Activated CD4-positive, alpha-beta memory T cell treated with anti-CD3 and anti-CD28 coated beads for 36 hours (primary cell): ENCODE data around the gene SAYSD1. TPM values are rescaled to one million over a fixed set of nuclear protein-coding genes. Genes with fewer than 3 reads are reported as not detected.
"Not testable (repeated sequence)": the region's sequence is repeated elsewhere in the genome, so short reads cannot be mapped to it uniquely, and the experiment has no call there.

Source experiments
- CTCF ChIA-PET: fragments of 350-600 bp; sonication (Branson Sonifier 250); formaldehyde crosslinking; loops from one replicate; lab custom pipeline; 2021; ENCODE audit warnings: antibody characterized with exemption, inconsistent platforms; lab: Charles Lee
- POLR2A ChIA-PET: fragments of 350-600 bp; sonication (Branson Sonifier 250); formaldehyde crosslinking; loops from one replicate; lab custom pipeline; 2021; ENCODE audit warnings: antibody characterized with exemption; lab: Charles Lee
- DNase-seq: peaks from one replicate; pipeline ENCODE4 v3.0.0-alpha.2; 2020
- H3K27ac Mint-ChIP-seq: one replicate; pipeline ENCODE4 v1.8.0; 2021; ENCODE audit warnings: mixed read lengths
- H3K27me3 Mint-ChIP-seq: one replicate; pipeline ENCODE4 v1.8.0; 2021; ENCODE audit warnings: mixed read lengths
- H3K36me3 Mint-ChIP-seq: one replicate; pipeline ENCODE4 v1.8.0; 2021; ENCODE audit warnings: mixed read lengths
- H3K4me1 Mint-ChIP-seq: one replicate; pipeline ENCODE4 v1.8.0; 2021; ENCODE audit warnings: low read depth, mixed read lengths
- H3K4me3 Mint-ChIP-seq: one replicate; pipeline ENCODE4 v1.8.0; 2021; ENCODE audit warnings: mild to moderate bottlenecking, mixed read lengths
- H3K9me3 Mint-ChIP-seq: one replicate; pipeline ENCODE4 v1.8.0; 2021; ENCODE audit warnings: mixed read lengths
- intact Hi-C: fragments of 100-400 bp; cut with micrococcal nuclease; formaldehyde crosslinking; loops from one replicate; pipeline ENCODE4 v1.15.1; 2023
- total RNA-seq, 2 experiments: library from RNA; stranded (reverse); gene quantifications; one replicate each; pipeline ENCODE4 v1.2.3, GENCODE V29; 2021

SAYSD1 gene
- total RNA-seq, 2 experiments from 2014 or later = 12.3 to 12.9 TPM

DNA sequence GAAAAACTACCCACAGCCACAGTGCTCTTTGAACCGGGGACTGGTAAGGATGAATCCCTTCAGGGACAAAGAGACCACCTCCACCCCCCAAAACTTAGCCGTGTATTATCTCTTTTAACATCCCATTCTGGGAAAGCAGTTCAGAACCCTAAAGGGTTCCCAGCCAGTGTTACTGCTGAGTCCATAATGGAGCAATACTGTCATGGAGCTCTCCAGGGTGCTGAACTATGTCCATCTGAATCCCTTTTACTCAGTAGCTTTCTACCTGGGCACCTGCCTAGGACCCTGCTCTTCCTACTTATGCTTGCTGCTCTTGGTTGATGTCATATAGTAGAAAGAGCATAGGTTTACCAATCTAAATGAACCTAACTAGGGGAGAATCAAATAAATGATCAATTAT is 22.3 kb upstream of the SAYSD1 start:
- Mint-ChIP-seq H3K4me1 (no peaks in the 10 kb centered on the region), H3K4me3 (no peak overlapping the region), H3K27ac (no peak overlapping the region), H3K9me3 (peaks cover 15% of the 10 kb centered on the region), H3K36me3 (no peaks in the 10 kb centered on the region), H3K27me3 (peaks cover 18% of the 10 kb centered on the region)
- peak; percentile 39 for DNase-seq
- ChIA-PET POLR2A (no interaction called here), CTCF (interaction anchor here (1.1 to 1.7 kb wide), 3 partner anchors 104 to 172 kb away, joined by 3 to 6 read pairs (median 4); no protein-coding TSS in a partner anchor)
- intact Hi-C loops = no loop called here

DNA sequence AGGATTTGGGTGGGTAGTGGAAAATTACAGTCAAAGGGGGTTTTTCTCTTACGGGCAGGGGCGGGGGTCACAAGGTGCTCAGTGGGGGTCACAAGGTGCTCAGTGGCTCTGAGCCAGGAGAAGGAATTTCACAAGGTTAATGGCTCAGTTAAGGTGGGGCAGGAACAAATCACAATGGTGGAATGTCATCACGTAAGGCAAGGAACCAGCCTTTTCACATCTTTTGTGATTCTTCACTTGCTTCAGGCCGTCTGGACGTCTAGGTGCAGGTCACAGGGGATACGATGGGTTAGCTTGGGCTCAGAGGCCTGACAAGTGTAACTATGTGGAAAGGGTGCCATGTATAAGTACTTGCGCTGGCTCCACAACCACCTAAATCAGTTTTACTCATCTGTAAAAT is 21.2 kb upstream of the SAYSD1 start:
- Mint-ChIP-seq H3K27me3 (peaks cover 20% of the 10 kb centered on the region), H3K9me3 (peaks cover 15% of the 10 kb centered on the region)
- intact Hi-C loops, H3K4me1 Mint-ChIP-seq, H3K4me3 Mint-ChIP-seq, POLR2A ChIA-PET, H3K36me3 Mint-ChIP-seq, H3K27ac Mint-ChIP-seq, DNase-seq: not testable (repeated sequence)
- CTCF ChIA-PET = interaction anchor here (1.7 kb wide), 1 partner anchor 167 kb away, joined by 6 read pairs; no protein-coding TSS in a partner anchor

DNA sequence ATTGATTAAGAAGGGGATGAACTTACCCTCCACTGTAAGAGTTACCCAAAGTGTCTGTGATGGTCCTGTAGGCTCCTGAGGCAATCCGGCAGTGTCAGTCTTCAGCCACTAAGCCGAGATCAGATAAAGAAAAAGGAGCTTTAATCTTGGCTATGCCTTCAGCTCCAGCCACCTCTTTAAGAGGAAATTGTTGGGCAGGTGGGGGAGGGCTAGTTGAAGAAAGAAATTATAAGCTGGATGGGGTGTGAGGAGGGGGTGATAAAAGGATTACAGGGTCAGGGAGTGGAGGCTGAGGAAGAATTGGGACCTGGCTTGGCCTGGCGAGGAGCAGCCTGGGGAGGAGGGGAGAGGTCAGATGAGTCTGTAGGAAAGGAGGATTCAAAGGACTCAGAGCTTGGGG is 19.8 kb upstream of the SAYSD1 start:
- intact Hi-C loops, POLR2A ChIA-PET, CTCF ChIA-PET, H3K4me3 Mint-ChIP-seq, H3K27ac Mint-ChIP-seq, H3K4me1 Mint-ChIP-seq, H3K36me3 Mint-ChIP-seq, DNase-seq: not testable (repeated sequence)
- Mint-ChIP-seq H3K9me3 (peaks cover 15% of the 10 kb centered on the region), H3K27me3 (peaks cover 11% of the 10 kb centered on the region)

DNA sequence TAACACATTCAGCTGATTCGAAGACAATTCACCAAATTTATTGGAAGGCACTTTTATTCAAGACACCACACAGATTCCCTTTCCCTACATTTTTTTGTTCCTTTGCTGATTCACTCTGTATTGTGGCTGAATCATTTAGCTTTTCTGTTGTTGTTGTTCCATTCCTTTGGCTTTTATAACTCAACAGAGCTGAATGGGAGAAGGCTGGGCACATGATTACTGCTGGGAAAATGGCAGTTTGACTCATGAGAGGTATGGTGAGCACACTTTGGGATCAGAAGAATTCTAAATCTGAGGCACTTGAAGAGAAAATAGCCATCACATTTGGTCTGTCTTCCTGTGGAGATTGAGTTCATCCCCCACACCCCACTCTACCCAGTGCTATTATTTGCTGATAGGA is 15.7 kb upstream of the SAYSD1 start:
- no peak overlapping the region for H3K4me3 Mint-ChIP-seq
- H3K27me3 Mint-ChIP-seq = peaks cover 2% of the 10 kb centered on the region
- H3K27ac Mint-ChIP-seq = no peak overlapping the region
- no peaks in the 10 kb centered on the region for H3K36me3 Mint-ChIP-seq
- no peaks in the 10 kb centered on the region for H3K4me1 Mint-ChIP-seq
- DNase-seq = no peak
- intact Hi-C loops = no loop called here
- H3K9me3 Mint-ChIP-seq = no peaks in the 10 kb centered on the region
- POLR2A ChIA-PET = no interaction called here
- CTCF ChIA-PET = no interaction called here

DNA sequence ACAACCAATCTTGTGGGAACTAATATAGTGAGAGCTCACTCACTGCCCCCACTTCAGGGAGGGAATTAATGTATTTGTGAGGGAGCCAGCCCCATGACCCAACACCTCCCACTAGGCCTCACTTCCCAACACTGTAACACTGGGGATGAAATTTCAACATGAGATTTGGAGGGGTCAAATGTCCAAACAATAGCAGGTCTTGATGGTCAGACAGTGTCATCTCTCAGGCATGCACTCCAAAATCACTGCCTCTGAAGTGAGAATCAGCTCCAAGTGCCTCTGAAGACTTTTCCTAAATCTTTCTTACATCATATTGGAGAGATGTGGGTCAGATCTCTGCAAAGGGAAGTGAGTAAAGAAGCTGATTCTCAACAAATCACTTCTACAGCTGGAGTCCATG is 13.8 kb upstream of the SAYSD1 start:
- intact Hi-C loops = no loop called here
- Mint-ChIP-seq H3K27ac (no peak overlapping the region), H3K27me3 (peaks cover 4% of the 10 kb centered on the region), H3K4me1 (no peaks in the 10 kb centered on the region), H3K4me3 (no peak overlapping the region), H3K36me3 (no peaks in the 10 kb centered on the region), H3K9me3 (no peaks in the 10 kb centered on the region)
- no peak for DNase-seq
- CTCF ChIA-PET = no interaction called here
- POLR2A ChIA-PET = no interaction called here

DNA sequence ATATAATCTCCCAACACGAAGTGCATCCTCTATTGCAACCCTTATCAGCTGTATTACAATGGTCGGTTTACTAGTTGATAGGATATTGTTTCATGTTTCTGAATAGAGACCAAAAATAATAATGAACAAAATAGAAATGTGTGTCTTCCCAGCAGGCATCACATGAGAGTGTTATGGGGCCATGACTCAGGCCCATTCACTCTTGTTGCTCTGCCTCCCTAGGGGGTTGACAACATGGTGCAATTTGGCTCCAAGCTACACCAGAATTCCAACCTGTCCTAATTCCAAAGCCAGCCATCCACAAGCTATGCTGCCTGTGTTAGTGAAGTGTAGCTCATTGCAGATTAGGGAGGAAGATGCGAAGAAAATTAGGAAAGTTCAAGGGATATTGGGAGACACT is 13.1 kb upstream of the SAYSD1 start:
- H3K4me1 Mint-ChIP-seq = no peaks in the 10 kb centered on the region
- POLR2A ChIA-PET = no interaction called here
- H3K4me3 Mint-ChIP-seq = no peak overlapping the region
- no peak for DNase-seq
- H3K9me3 Mint-ChIP-seq = no peaks in the 10 kb centered on the region
- H3K27ac Mint-ChIP-seq = no peak overlapping the region
- CTCF ChIA-PET = no interaction called here
- intact Hi-C loops = no loop called here
- peaks cover 4% of the 10 kb centered on the region for H3K27me3 Mint-ChIP-seq
- no peaks in the 10 kb centered on the region for H3K36me3 Mint-ChIP-seq

DNA sequence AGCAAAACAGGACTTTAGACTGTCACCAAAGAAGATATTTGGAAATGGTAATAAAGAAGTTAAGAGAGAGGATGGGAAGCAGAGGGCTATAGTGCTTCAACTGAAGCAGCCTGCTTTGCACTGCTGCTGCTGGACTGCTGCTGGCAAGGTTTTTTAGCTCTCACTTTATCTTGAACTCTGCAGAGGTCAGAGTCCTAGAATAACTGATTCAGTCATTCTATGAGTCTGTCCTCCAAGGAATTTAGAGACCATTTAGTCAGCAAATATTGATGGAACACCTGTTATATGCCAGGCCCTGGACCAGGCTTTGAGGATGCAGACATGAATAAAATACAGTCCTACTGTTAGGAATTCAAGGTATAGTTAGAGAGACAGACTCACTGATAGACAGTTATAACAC is 9.1 kb upstream of the SAYSD1 start:
- ChIA-PET POLR2A (no interaction called here), CTCF (interaction anchor here (0.6 to 0.7 kb wide), 2 partner anchors 9 to 49 kb away, joined by 3 read pairs; partner anchors contain the start of gene SAYSD1)
- H3K9me3 Mint-ChIP-seq = no peaks in the 10 kb centered on the region
- no peak overlapping the region for H3K4me3 Mint-ChIP-seq
- no peak overlapping the region for H3K27ac Mint-ChIP-seq
- H3K36me3 Mint-ChIP-seq = no peaks in the 10 kb centered on the region
- intact Hi-C loops = no loop called here
- no peaks in the 10 kb centered on the region for H3K4me1 Mint-ChIP-seq
- H3K27me3 Mint-ChIP-seq = peaks cover 2% of the 10 kb centered on the region
- DNase-seq = no peak

DNA sequence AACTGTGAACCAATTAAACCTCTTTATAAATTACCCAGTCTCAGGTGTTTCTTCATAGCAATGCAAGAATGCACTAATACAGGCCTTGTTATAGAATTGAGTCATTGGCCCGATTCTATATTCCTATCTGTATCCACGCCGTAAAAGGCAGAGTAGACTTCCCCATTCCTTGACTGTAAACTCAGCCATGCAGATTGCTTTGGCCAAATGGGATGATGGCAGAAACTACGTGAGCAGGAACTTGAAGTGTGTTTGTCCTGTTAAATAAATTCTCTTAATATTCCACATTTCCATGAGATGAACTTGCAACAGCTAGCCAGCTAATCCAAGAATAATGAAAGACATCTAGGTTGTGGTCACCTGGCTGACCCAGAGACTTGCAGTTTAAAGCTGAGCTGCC is 3.9 kb upstream of the SAYSD1 start:
- Mint-ChIP-seq H3K27me3 (no peaks in the 10 kb centered on the region), H3K36me3 (no peaks in the 10 kb centered on the region), H3K4me1 (peaks cover 17% of the 10 kb centered on the region), H3K4me3 (no peak overlapping the region), H3K27ac (no peak overlapping the region), H3K9me3 (no peaks in the 10 kb centered on the region)
- no peak for DNase-seq
- POLR2A ChIA-PET = no interaction called here
- CTCF ChIA-PET = interaction anchor here (0.7 kb wide), 1 partner anchor 88 kb away, joined by 3 read pairs; no protein-coding TSS in a partner anchor
- intact Hi-C loops = loop anchor here (10.0 kb wide), 1 partner anchor 244 kb away; no protein-coding TSS in a partner anchor

DNA sequence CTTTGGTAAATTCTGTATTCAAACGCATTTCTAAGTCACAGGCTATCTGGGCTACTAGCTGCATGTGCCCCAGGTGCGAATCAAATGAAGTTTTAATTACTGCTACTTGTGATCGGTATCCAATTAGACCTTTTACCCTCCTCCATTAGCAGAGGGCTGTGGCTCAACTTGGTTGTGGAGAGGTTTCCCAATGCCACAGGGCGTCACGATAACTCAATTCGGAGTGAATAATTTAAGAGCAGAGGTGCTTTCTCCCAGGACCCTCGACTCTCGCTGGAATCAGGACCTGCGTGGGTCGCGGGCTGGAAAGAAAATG is 640 bp downstream of the SAYSD1 start:
- no peak for DNase-seq
- intact Hi-C loops = loop anchor here (1.0 to 10.0 kb wide), 6 partner anchors 114 to 1958 kb away; partner anchors contain the start of genes GLO1, KCNK5, NFYA and OARD1
- CTCF ChIA-PET = interaction anchor here (0.9 to 1.7 kb wide), 4 partner anchors 118 to 242 kb away, joined by 3 to 6 read pairs (median 4); no protein-coding TSS in a partner anchor
- Mint-ChIP-seq H3K4me3 (peak overlapping the region; percentile 95), H3K27ac (peak overlapping the region; percentile 96), H3K36me3 (peaks cover 5% of the 10 kb centered on the region), H3K4me1 (peaks cover 56% of the 10 kb centered on the region), H3K9me3 (no peaks in the 10 kb centered on the region), H3K27me3 (no peaks in the 10 kb centered on the region)
- POLR2A ChIA-PET = interaction anchor here (0.7 to 1.2 kb wide), 2 partner anchors 12 to 38 kb away, joined by 3 to 4 read pairs; no protein-coding TSS in a partner anchor

DNA sequence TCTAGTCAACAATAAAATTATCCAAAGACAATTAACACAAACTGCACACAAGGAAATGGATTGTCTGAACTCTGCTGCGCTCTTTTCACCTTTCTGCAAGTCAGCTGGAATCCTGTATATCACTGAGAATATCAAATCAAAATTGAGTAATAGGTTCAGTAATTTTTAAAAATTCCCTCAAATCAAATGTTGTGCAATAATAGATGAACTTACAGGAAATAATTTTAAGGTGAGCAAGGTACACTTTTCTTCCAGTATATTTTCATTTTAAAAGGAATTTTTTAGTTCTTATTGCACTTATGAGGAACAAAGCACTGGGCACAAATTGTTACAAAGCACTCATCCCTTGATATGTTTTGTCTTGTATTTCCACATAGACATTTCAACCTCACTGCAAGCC is 1.2 kb downstream of the SAYSD1 start:
- POLR2A ChIA-PET = interaction anchor here (0.7 kb wide), 1 partner anchor 11 kb away, joined by 3 read pairs; no protein-coding TSS in a partner anchor

DNA sequence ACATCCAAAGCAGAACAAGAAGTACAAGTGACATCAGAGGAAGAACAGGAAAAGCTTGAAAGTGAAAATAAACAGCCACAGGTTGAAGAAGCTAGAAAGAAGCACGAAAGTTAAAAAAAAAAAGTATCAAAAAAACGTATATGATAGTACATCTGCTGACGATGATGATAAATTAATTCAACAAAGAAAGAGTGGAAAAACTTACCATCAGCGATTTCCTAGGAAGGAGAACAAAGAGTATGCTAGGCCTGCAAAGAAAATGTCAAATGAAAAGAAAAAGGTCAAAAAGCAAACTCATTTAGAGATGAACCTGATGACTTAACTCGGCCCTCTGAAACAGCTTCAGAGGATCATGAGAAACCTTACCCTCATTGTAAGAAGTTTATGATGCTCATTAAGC is 3.7 kb downstream of the SAYSD1 start:
- Mint-ChIP-seq H3K27me3 (no peaks in the 10 kb centered on the region), H3K9me3 (no peaks in the 10 kb centered on the region), H3K36me3 (peaks cover 16% of the 10 kb centered on the region), H3K27ac (peak overlapping the region; percentile 89), H3K4me3 (peak overlapping the region; percentile 68), H3K4me1 (peaks cover 62% of the 10 kb centered on the region)
- POLR2A ChIA-PET = no interaction called here
- intact Hi-C loops = loop anchor here (1.0 to 10.0 kb wide), 4 partner anchors 9 to 1294 kb away; partner anchors contain the start of gene ZFAND3
- DNase-seq = no peak
- CTCF ChIA-PET = interaction anchor here (1.2 to 1.6 kb wide), 2 partner anchors 23 to 49 kb away, joined by 5 to 8 read pairs; no protein-coding TSS in a partner anchor

More for the DNA sequence above, 1.2 kb downstream of the SAYSD1 start:
- Mint-ChIP-seq H3K27me3 (no peaks in the 10 kb centered on the region), H3K4me1 (peaks cover 59% of the 10 kb centered on the region), H3K9me3 (no peaks in the 10 kb centered on the region), H3K4me3 (peak overlapping the region; percentile 95), H3K36me3 (peaks cover 10% of the 10 kb centered on the region), H3K27ac (peak overlapping the region; percentile 96)
- no peak for DNase-seq
- CTCF ChIA-PET = interaction anchor here (1.4 to 1.7 kb wide), 2 partner anchors 189 to 191 kb away, joined by 4 to 6 read pairs; no protein-coding TSS in a partner anchor
- intact Hi-C loops = loop anchor here (1.0 to 10.0 kb wide), 6 partner anchors 115 to 1959 kb away; partner anchors contain the start of genes GLO1, KCNK5, NFYA and OARD1

DNA sequence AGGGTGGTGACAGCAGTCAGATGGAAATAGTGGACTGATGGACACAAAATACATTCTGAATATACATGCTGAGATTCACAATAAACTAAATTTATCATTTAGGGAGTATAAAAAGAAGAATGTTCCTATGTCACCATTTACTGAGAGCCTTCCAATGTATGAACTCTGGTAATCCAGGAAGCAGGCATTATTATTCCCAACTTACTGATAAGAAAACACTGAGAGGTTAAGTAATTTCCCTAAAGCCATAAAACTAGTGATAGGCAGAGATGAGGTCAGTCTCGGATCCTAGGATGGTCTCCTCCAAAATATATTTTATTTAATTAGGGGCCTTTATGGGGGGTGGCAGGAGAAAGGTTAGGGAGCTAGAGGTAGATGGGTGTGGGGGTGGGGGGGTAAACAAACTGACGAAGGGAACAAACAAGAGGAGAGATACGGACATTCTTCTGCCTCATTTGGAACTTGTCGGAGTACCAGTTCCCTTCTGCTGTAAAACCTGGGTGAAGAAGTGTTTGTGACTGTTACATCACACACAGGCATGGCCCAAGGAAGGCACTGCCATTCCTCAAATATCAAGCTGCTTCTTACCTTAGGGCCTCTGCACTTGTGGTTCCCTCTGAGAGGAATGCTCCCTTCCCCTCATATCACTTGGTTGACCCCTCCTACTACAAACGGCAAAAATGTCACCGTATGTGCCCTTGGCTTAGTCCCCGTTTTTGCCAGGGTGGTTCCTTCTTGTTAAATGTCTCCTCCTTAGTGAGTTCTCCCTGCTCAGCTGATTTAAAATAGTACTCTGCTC is 6.7 kb downstream of the SAYSD1 start:
- no peaks in the 10 kb centered on the region for H3K27me3 Mint-ChIP-seq
- no peak for DNase-seq
- ChIA-PET CTCF (no interaction called here), POLR2A (no interaction called here)
- peaks cover 42% of the 10 kb centered on the region for H3K4me1 Mint-ChIP-seq
- H3K9me3 Mint-ChIP-seq = no peaks in the 10 kb centered on the region
- no peak overlapping the region for H3K27ac Mint-ChIP-seq
- H3K36me3 Mint-ChIP-seq = peaks cover 35% of the 10 kb centered on the region
- no peak overlapping the region for H3K4me3 Mint-ChIP-seq
- intact Hi-C loops = no loop called here
